MM.1S (cell line): ENCODE results near the gene TRDN.
"Not testable (repeated sequence)": the region's sequence is repeated elsewhere in the genome, so short reads cannot be mapped to it uniquely, and the experiment has no call there.

ENCODE experiments used
- DNase-seq: peaks from one replicate; pipeline ENCODE4 v3.0.0-alpha.2; 2015
- H2AFZ ChIP-seq: fragments of 300-600 bp; sonication (generic); 2 replicates; pipeline ENCODE4 v1.6.0; 2016; ENCODE audit warnings: antibody characterized with exemption, low read length
- H3F3A ChIP-seq: fragments of 300-600 bp; sonication (generic); 2 replicates; pipeline ENCODE4 v1.6.1; 2016; ENCODE audit warnings: mild to moderate bottlenecking, antibody characterized with exemption, low read length, moderate library complexity, mixed read lengths; ENCODE audit not compliant: insufficient read depth
- H3K27ac ChIP-seq: fragments of 300-600 bp; sonication (generic); 2 replicates; pipeline ENCODE4 v1.5.1; 2016; ENCODE audit warnings: mild to moderate bottlenecking, low read length
- H3K27me3 ChIP-seq: fragments of 300-600 bp; sonication (generic); replicated peaks from 2 replicates; pipeline ENCODE4 v1.6.0; 2016; ENCODE audit warnings: low read length; ENCODE audit not compliant: insufficient read depth
- H3K36me3 ChIP-seq: fragments of 300-600 bp; sonication (generic); replicated peaks from 2 replicates; pipeline ENCODE4 v1.6.1; 2016; ENCODE audit warnings: mild to moderate bottlenecking, low read length, mixed read lengths; ENCODE audit not compliant: insufficient read depth
- H3K4me1 ChIP-seq: fragments of 300-600 bp; sonication (generic); 2 replicates; pipeline ENCODE4 v1.6.1; 2016; ENCODE audit warnings: low read length, mixed read lengths
- H3K4me2 ChIP-seq: fragments of 300-600 bp; sonication (generic); 2 replicates; pipeline ENCODE4 v1.6.0; 2016; ENCODE audit warnings: low read depth, low read length
- H3K4me3 ChIP-seq: fragments of 300-600 bp; sonication (generic); 2 replicates; pipeline ENCODE4 v1.5.1; 2016; ENCODE audit warnings: low read length, mixed read lengths
- H3K79me2 ChIP-seq: fragments of 300-600 bp; sonication (generic); 2 replicates; pipeline ENCODE4 v1.6.1; 2016; ENCODE audit warnings: mixed run types, low read length, mixed read lengths
- H3K9ac ChIP-seq: fragments of 300-600 bp; sonication (generic); 2 replicates; pipeline ENCODE4 v1.6.1; 2016; ENCODE audit warnings: low read length, mixed read lengths
- H3K9me2 ChIP-seq: fragments of 300-600 bp; sonication (generic); replicated peaks from 2 replicates; pipeline ENCODE4 v1.6.1; 2016; ENCODE audit warnings: mild to moderate bottlenecking, low read length, mixed read lengths; ENCODE audit not compliant: insufficient read depth
- H3K9me3 ChIP-seq: fragments of 300-600 bp; sonication (generic); replicated peaks from 2 replicates; pipeline ENCODE4 v1.6.1; 2016; ENCODE audit warnings: mild to moderate bottlenecking, low read length, mixed read lengths; ENCODE audit not compliant: insufficient read depth
- H4K20me1 ChIP-seq: fragments of 300-600 bp; sonication (generic); 2 replicates; pipeline ENCODE4 v1.6.1; 2016; ENCODE audit warnings: mild to moderate bottlenecking, low read length, moderate library complexity, mixed read lengths; ENCODE audit not compliant: insufficient read depth
- EZH2 ChIP-seq: fragments of 300-600 bp; sonication (generic); optimal IDR thresholded peaks from 2 replicates; pipeline ENCODE3; 2017; ENCODE audit warnings: low read depth, mild to moderate bottlenecking, antibody characterized with exemption, low read length, mixed read lengths
- EZH2phosphoT487 ChIP-seq: fragments of 300-600 bp; sonication (generic); IDR thresholded peaks from 2 replicates; pipeline ENCODE4 v1.6.1; 2018; ENCODE audit warnings: antibody characterized with exemption, low read length
- TF ChIP-seq, protein P1 (sequence below): fragments of 300-600 bp; sonication (generic); IDR thresholded peaks from 2 replicates; pipeline ENCODE4 v1.5.1; 2016; ENCODE audit warnings: antibody characterized with exemption, low read length, mixed read lengths

TRDN gene

DNA sequence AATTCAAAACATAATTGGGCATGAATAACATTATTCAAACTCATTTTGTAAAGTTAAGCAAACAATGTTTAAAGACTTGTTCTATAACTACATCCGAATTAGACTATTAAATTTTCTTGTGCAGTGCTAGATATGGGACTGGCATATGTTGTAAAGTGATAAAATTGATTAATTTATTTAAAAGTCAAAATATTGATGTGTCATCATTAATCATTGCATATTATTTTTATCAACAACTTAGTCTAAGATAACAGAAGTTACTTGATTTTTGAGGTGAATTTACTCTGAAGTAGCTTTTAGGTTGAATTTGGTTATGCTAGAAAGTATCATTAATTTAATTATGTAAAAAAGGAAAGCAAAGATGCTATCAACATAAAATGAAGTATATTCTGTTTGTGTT, 396.1 kb downstream of the TRDN start:
- Histone ChIP-seq H3K4me1 (no peaks in the 10 kb centered on the region), H3K4me3 (no peak overlapping the region), H3K9me3 (no peaks in the 10 kb centered on the region), H3K4me2 (no peak overlapping the region), H3K27ac (no peak overlapping the region), H3K36me3 (no peaks in the 10 kb centered on the region), H3K79me2 (no peaks in the 10 kb centered on the region), H4K20me1 (no peaks in the 10 kb centered on the region), H3K9ac (no peak overlapping the region), H3K27me3 (no peaks in the 10 kb centered on the region), H2AFZ (no peak overlapping the region), H3K9me2 (no peaks in the 10 kb centered on the region), H3F3A (no peaks in the 10 kb centered on the region)
- DNase-seq, result no peak
- TF ChIP-seq EZH2 (no peak), EZH2phosphoT487 (no peak)
- TF ChIP-seq, protein P1, sequence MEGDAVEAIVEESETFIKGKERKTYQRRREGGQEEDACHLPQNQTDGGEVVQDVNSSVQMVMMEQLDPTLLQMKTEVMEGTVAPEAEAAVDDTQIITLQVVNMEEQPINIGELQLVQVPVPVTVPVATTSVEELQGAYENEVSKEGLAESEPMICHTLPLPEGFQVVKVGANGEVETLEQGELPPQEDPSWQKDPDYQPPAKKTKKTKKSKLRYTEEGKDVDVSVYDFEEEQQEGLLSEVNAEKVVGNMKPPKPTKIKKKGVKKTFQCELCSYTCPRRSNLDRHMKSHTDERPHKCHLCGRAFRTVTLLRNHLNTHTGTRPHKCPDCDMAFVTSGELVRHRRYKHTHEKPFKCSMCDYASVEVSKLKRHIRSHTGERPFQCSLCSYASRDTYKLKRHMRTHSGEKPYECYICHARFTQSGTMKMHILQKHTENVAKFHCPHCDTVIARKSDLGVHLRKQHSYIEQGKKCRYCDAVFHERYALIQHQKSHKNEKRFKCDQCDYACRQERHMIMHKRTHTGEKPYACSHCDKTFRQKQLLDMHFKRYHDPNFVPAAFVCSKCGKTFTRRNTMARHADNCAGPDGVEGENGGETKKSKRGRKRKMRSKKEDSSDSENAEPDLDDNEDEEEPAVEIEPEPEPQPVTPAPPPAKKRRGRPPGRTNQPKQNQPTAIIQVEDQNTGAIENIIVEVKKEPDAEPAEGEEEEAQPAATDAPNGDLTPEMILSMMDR, result no peak

DNA sequence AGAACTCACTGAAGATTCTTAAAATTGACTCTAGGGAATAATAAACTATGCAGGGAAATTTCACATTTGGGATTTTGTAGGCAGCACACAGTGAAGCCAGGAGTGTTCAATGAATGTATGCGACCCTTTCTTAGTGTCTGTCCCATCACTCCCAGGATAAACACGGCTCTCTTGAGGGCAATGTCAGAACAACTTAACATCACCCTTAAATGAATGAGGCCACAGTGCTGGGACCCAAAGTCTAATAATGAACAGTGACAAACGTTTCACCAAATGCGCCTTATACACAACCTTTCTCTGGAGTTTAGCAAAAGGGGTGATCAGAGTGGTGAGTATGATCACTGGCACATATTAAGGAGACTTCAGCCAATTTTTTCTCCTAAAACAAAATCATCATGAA, 403.4 kb downstream of the TRDN start:
- H2AFZ ChIP-seq, result no peak overlapping the region
- H4K20me1 ChIP-seq, result no peaks in the 10 kb centered on the region
- no peaks in the 10 kb centered on the region for H3K9me2 ChIP-seq
- no peak overlapping the region for H3K9ac ChIP-seq
- H3K79me2 ChIP-seq, result no peaks in the 10 kb centered on the region
- no peak for TF ChIP-seq EZH2phosphoT487
- TF ChIP-seq EZH2, result no peak
- TF ChIP-seq, protein P1, result no peak
- H3K4me3 ChIP-seq, result no peak overlapping the region
- DNase-seq, result no peak
- no peaks in the 10 kb centered on the region for H3K9me3 ChIP-seq
- H3F3A ChIP-seq, result no peaks in the 10 kb centered on the region
- no peak overlapping the region for H3K27ac ChIP-seq
- no peaks in the 10 kb centered on the region for H3K36me3 ChIP-seq
- no peaks in the 10 kb centered on the region for H3K4me1 ChIP-seq
- no peak overlapping the region for H3K4me2 ChIP-seq
- no peaks in the 10 kb centered on the region for H3K27me3 ChIP-seq

DNA sequence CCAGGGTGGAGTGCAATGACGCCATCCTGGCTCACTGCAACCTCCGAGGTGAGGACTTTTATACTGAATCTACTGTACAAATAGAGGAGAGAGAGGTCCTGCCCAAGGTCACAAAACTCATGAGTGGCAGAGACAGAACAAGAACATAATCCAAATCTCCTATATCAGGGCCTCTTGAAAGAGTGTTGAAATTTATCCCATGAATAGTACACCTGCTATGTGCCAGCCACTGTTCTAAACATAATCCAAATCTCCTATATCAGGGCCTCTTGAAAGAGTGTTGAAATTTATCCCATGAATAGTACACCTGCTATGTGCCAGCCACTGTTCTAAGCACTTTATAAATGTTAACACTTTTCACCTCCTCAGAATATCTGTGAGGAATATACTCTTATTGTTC, 409.0 kb downstream of the TRDN start:
- not testable (repeated sequence) for H3K9me3 ChIP-seq, H2AFZ ChIP-seq, H3K9me2 ChIP-seq, H3F3A ChIP-seq, H3K79me2 ChIP-seq, DNase-seq, H3K4me3 ChIP-seq, H3K27ac ChIP-seq, H3K4me2 ChIP-seq, H4K20me1 ChIP-seq, H3K4me1 ChIP-seq, H3K27me3 ChIP-seq, H3K9ac ChIP-seq, H3K36me3 ChIP-seq

DNA sequence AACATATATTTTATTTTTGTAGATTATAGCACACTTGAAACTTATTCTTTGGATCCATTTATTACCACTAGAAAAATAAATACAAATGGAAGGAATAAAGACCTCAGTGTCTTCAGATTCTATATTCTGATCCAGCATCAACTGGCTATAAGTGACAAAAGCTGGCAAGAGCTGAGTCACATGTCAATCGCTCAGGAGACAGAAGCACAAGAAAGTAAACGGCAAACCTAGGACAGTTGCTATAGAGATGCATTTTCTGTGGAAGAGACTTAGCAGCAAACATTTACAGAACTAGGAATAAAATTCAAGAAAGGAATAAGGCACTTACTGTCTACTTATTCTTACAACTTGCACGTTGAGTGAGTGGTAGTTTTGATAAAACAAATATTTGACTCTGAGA, 410.4 kb downstream of the TRDN start:
- Histone ChIP-seq H4K20me1 (no peaks in the 10 kb centered on the region), H3K9me2 (no peaks in the 10 kb centered on the region), H3F3A (no peaks in the 10 kb centered on the region), H3K36me3 (no peaks in the 10 kb centered on the region), H3K4me1 (no peaks in the 10 kb centered on the region), H3K4me3 (no peak overlapping the region), H3K9me3 (no peaks in the 10 kb centered on the region), H2AFZ (no peak overlapping the region), H3K4me2 (no peak overlapping the region), H3K9ac (no peak overlapping the region), H3K27me3 (no peaks in the 10 kb centered on the region), H3K79me2 (no peaks in the 10 kb centered on the region), H3K27ac (no peak overlapping the region)
- TF ChIP-seq EZH2 (no peak), EZH2phosphoT487 (no peak)
- TF ChIP-seq, protein P1, result no peak
- DNase-seq, result no peak
